ENCODE results near the gene MYOZ2. TPM values are rescaled to one million over a fixed set of nuclear protein-coding genes. Genes with fewer than 3 reads are reported as not detected.

The MYOZ2 gene
- total RNA-seq, 4 donors from 2014 or later: 0.20 to 2.3 (median 0.78) TPM

- Histone ChIP-seq H3K4me1 (peaks cover 0 to 14% (median 0%) of the 10 kb centered on the region in 3 donors), H3K4me3 (no peak overlapping the region), H3K9me3 (no peaks in the 10 kb centered on the region), H3K27me3 (no peaks in the 10 kb centered on the region), H3K27ac (no peak overlapping the region), H3K36me3 (no peaks in the 10 kb centered on the region)
- ATAC-seq: no peak
- TF ChIP-seq POLR2AphosphoS5 (IDR thresholded peaks at IDR 0.05) (no peak), POLR2A (IDR thresholded peaks at IDR 0.05) (no peak), CTCF (IDR thresholded peaks at IDR 0.05) (no peak), EP300 (IDR thresholded peaks at IDR 0.05) (no peak)
- WGBS, 2 donors (ENCODE audit: low coverage in 1 of 2): 97 to 100% methylated on average over 2 of the region's 2 CpGs
These were observed 38.2 kb upstream of the MYOZ2 start for GRCh38 chr4:119097282-119097900.

GRCh38 chr4:119098306-119098705, 37.3 kb upstream of the MYOZ2 start:
- ATAC-seq: no peak
- H3K4me3 ChIP-seq: no peak overlapping the region
- 89 to 91% methylated on average over 1 of the region's 1 CpG for WGBS, 2 donors (ENCODE audit: low coverage in 1 of 2)

GRCh38 chr4:119099227-119099810, 36.3 kb upstream of the MYOZ2 start:
- peak; percentile 72 for ATAC-seq
- no peak for TF ChIP-seq CTCF (IDR thresholded peaks at IDR 0.05)
- peak; percentile 2 for TF ChIP-seq POLR2AphosphoS5 (IDR thresholded peaks at IDR 0.05)
- Histone ChIP-seq H3K36me3 (no peaks in the 10 kb centered on the region), H3K4me1 (peaks cover 0 to 25% (median 3%) of the 10 kb centered on the region in 3 donors), H3K4me3 (no peak overlapping the region), H3K27ac (peak overlapping the region in 1 of 4 donors; percentile 42), H3K27me3 (no peaks in the 10 kb centered on the region), H3K9me3 (no peaks in the 10 kb centered on the region)
- 44 to 63% methylated on average over 1 of the region's 1 CpG for WGBS, 2 donors (ENCODE audit: low coverage in 1 of 2)

More at GRCh38 chr4:119098306-119098705, 37.3 kb upstream of the MYOZ2 start:
- H3K9me3 ChIP-seq: no peaks in the 10 kb centered on the region
- peaks cover 0 to 23% (median 3%) of the 10 kb centered on the region in 3 donors for H3K4me1 ChIP-seq
- no peak for TF ChIP-seq EP300 (IDR thresholded peaks at IDR 0.05)
- no peak for TF ChIP-seq POLR2A (IDR thresholded peaks at IDR 0.05)
- no peak for TF ChIP-seq POLR2AphosphoS5 (IDR thresholded peaks at IDR 0.05)
- TF ChIP-seq CTCF (IDR thresholded peaks at IDR 0.05): no peak
- no peaks in the 10 kb centered on the region for H3K27me3 ChIP-seq
- H3K36me3 ChIP-seq: no peaks in the 10 kb centered on the region
- no peak overlapping the region for H3K27ac ChIP-seq

- Histone ChIP-seq H3K27me3 (no peaks in the 10 kb centered on the region), H3K4me1 (peaks cover 0 to 28% (median 3%) of the 10 kb centered on the region in 3 donors), H3K9me3 (no peaks in the 10 kb centered on the region), H3K4me3 (no peak overlapping the region), H3K27ac (peak overlapping the region in 1 of 4 donors; percentile 21), H3K36me3 (no peaks in the 10 kb centered on the region)
- ATAC-seq: no peak
- 0% methylated on average over 1 of the region's 1 CpG for WGBS, 2 donors (ENCODE audit: low coverage in 1 of 2)
- TF ChIP-seq POLR2A (IDR thresholded peaks at IDR 0.05): no peak
- no peak for TF ChIP-seq POLR2AphosphoS5 (IDR thresholded peaks at IDR 0.05)
- no peak for TF ChIP-seq CTCF (IDR thresholded peaks at IDR 0.05)
- no peak for TF ChIP-seq EP300 (IDR thresholded peaks at IDR 0.05)
These were observed 35.0 kb upstream of the MYOZ2 start for GRCh38 chr4:119100655-119101054.

- Histone ChIP-seq H3K4me3 (no peak overlapping the region), H3K4me1 (peaks cover 0 to 35% (median 3%) of the 10 kb centered on the region in 3 donors), H3K27me3 (no peaks in the 10 kb centered on the region), H3K27ac (peak overlapping the region in 3 of 4 donors; percentile 25 to 62 (median 36)), H3K36me3 (no peaks in the 10 kb centered on the region), H3K9me3 (no peaks in the 10 kb centered on the region)
- 32 to 60% methylated on average over 1 to 2 of the region's 2 CpGs for whole genome bisulfite sequencing, 2 donors (ENCODE audit: low coverage in 1 of 2)
- peak; percentile 94 for TF ChIP-seq POLR2AphosphoS5 (IDR thresholded peaks at IDR 0.05)
- TF ChIP-seq CTCF (IDR thresholded peaks at IDR 0.05): no peak
- ATAC-seq: peak; percentile 86
These were observed 32.4 kb upstream of the MYOZ2 start for GRCh38 chr4:119103263-119103662.
